ENCODE data around the gene ATCAY.

DNA sequence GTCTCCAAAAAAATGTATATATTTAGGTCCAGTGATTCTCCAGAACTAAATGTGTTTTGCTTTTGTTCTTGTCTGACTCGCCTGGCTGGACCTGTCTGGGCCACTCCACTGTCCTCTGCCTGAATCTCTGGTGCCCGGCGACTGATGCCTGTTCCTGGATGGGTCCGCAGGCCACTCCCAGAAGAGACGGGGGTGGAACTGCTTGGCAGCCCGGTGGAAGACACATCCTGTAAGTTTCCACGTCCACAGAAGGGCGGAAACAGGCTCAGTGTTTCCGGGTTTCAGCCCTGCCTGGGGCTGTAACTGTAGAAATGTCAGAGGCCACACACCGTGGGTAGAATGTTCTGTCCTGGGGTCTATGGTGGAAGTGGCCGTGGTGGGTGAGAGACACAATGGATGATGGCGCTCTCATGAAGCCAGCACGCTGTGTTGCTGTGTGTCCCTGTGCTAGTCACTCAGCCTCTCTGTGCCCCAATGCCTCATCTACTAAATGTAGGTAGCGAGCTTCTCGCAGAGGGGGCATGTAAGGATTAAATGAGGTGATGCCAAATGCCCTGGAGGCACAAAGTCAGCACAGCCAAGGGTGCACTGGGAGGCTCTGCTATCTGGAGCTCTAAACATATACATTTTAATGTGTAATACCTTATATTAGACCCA is 22.0 kb downstream of the ATCAY start:
- TF ChIP-seq CTCF (conservative IDR thresholded peaks at IDR 0.05 in 1 of 2, IDR thresholded peaks at IDR 0.05 in 1 of 2; ENCODE audit: extremely low read depth in 1 of 2, insufficient read depth in 1 of 2, low read depth in 1 of 2, low read length in 2 of 2) (no peak), EZH2 (IDR thresholded peaks at IDR 0.05; ENCODE audit: borderline replicate concordance, low read length) (no peak)

All from mammary epithelial cell (primary cell).